Thoracic aorta (tissue), 2 donors: ENCODE results near the gene SUSD5. TPM values are rescaled to one million over a fixed set of nuclear protein-coding genes. Genes with fewer than 3 reads are reported as not detected.
A peak's percentile ranks its signal among the peaks of the same experiment; 100 is the strongest.

ENCODE experiments used
- ATAC-seq: fragments of 150-250 bp; one replicate; pipeline ENCODE4 v1.8.0; 2017; ENCODE audit warnings: low read depth; ENCODE audit not compliant: insufficient number of reproducible peaks, low FRiP score
- DNase-seq: peaks from one replicate; pipeline ENCODE4 v3.0.0-alpha.2; 2020; ENCODE audit warnings: low spot score
- H3K27ac ChIP-seq, 2 donors: fragments of 200-600 bp; sonication (generic); 1 replicate in 1 of 2; 2 replicates in 1 of 2; pipeline ENCODE4 v1.5.1; 2016; ENCODE audit warnings: mild to moderate bottlenecking in 2 of 2, moderate library complexity in 2 of 2
- H3K27me3 ChIP-seq: fragments of 200-600 bp; sonication (generic); replicated peaks from 2 replicates; pipeline ENCODE4 v1.6.0; 2016; ENCODE audit warnings: mild to moderate bottlenecking; ENCODE audit not compliant: insufficient read depth
- H3K36me3 ChIP-seq: fragments of 200-600 bp; sonication (generic); one replicate; pipeline ENCODE4 v1.5.1; 2016
- H3K4me1 ChIP-seq, 2 donors: fragments of 200-600 bp; sonication (generic); 1 replicate in 1 of 2; 2 replicates in 1 of 2; pipeline versions ENCODE4 v1.5.1 to v1.6.0; 2016; ENCODE audit warnings: low read depth in 2 of 2, mild to moderate bottlenecking in 1 of 2; ENCODE audit not compliant: control insufficient read depth in 1 of 2
- H3K4me3 ChIP-seq: fragments of 200-600 bp; sonication (generic); 2 replicates; pipeline ENCODE4 v1.5.1; 2016; ENCODE audit warnings: mild to moderate bottlenecking
- H3K9me3 ChIP-seq: fragments of 200-600 bp; sonication (generic); 2 replicates; pipeline ENCODE4 v1.5.1; 2016
- total RNA-seq, 2 donors: library from RNA; depleted of rRNA; stranded (reverse); fragments of >200 nt; gene quantifications; one replicate each; pipeline versions ENCODE4 v1.1.0 to v1.2.3, GENCODE V29; 2016
- TF ChIP-seq, protein P1 (sequence below): fragments of 200-600 bp; sonication (generic); IDR thresholded peaks from one replicate; pipeline ENCODE4 v1.5.1; 2019; ENCODE audit warnings: antibody characterized with exemption

The SUSD5 gene
- total RNA-seq, 2 donors from 2014 or later, result 259 to 273 TPM

GRCh38 chr3:33149342-33149741 lies 69.3 kb downstream of the SUSD5 start:
- Histone ChIP-seq H3K27me3 (no peaks in the 10 kb centered on the region), H3K36me3 (peaks cover 15% of the 10 kb centered on the region), H3K9me3 (no peaks in the 10 kb centered on the region), H3K4me3 (no peak overlapping the region), H3K27ac (peak overlapping the region; percentile 27 to 35), H3K4me1 (peaks cover 37 to 71% of the 10 kb centered on the region in 2 donors)
- DNase-seq (no peak), ATAC-seq (no peak)
- TF ChIP-seq, protein P1, sequence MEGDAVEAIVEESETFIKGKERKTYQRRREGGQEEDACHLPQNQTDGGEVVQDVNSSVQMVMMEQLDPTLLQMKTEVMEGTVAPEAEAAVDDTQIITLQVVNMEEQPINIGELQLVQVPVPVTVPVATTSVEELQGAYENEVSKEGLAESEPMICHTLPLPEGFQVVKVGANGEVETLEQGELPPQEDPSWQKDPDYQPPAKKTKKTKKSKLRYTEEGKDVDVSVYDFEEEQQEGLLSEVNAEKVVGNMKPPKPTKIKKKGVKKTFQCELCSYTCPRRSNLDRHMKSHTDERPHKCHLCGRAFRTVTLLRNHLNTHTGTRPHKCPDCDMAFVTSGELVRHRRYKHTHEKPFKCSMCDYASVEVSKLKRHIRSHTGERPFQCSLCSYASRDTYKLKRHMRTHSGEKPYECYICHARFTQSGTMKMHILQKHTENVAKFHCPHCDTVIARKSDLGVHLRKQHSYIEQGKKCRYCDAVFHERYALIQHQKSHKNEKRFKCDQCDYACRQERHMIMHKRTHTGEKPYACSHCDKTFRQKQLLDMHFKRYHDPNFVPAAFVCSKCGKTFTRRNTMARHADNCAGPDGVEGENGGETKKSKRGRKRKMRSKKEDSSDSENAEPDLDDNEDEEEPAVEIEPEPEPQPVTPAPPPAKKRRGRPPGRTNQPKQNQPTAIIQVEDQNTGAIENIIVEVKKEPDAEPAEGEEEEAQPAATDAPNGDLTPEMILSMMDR, result no peak

- Histone ChIP-seq H3K4me1 (peaks cover 32 to 59% of the 10 kb centered on the region in 2 donors), H3K4me3 (no peak overlapping the region), H3K9me3 (no peaks in the 10 kb centered on the region), H3K27me3 (no peaks in the 10 kb centered on the region), H3K36me3 (peaks cover 5% of the 10 kb centered on the region), H3K27ac (peak overlapping the region; percentile 77 to 91)
- no peak for DNase-seq
- TF ChIP-seq, protein P1, result peak; percentile 34
- no peak for ATAC-seq
Observed at GRCh38 chr3:33146791-33147445, 71.7 kb downstream of the SUSD5 start.

DNA sequence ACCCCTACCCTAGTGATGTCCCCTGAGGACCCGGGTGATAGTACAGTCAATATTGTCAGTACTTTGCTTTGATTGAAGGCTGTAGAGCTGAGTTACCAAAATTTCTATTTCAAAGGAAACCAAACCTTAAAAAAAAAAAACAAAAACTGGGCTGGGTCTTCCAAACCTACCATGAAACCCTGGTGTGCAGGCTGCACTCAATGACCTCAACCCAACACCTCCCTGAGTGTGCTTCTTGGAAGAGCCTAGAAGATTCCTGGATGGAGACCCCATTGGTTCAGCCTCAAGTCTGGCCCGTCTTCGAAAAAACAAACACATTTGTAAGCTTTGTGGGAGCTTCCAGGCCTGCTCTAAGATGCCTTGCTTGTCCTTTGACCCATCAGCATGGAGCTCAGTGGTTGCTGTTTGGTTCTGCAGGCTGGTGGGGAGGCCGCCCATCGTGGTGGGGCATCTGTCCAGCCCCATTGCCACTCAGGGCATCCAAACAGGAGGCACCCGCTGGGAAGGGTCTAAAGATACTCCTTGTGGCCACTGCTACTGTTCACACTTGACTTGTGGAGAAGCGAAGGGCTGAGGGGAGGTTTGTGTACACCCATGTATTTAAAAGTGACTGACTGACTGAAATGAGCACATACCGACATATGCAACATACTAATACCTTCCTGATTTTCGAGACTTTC lies 72.6 kb downstream of the SUSD5 start:
- no peaks in the 10 kb centered on the region for H3K27me3 ChIP-seq
- H3K4me1 ChIP-seq, result peaks cover 23 to 51% of the 10 kb centered on the region in 2 donors
- H3K36me3 ChIP-seq, result peaks cover 5% of the 10 kb centered on the region
- H3K9me3 ChIP-seq, result no peaks in the 10 kb centered on the region
- peak overlapping the region; percentile 24 to 91 for H3K27ac ChIP-seq
- no peak for DNase-seq
- TF ChIP-seq, protein P1, result no peak
- no peak overlapping the region for H3K4me3 ChIP-seq
- no peak for ATAC-seq

DNA sequence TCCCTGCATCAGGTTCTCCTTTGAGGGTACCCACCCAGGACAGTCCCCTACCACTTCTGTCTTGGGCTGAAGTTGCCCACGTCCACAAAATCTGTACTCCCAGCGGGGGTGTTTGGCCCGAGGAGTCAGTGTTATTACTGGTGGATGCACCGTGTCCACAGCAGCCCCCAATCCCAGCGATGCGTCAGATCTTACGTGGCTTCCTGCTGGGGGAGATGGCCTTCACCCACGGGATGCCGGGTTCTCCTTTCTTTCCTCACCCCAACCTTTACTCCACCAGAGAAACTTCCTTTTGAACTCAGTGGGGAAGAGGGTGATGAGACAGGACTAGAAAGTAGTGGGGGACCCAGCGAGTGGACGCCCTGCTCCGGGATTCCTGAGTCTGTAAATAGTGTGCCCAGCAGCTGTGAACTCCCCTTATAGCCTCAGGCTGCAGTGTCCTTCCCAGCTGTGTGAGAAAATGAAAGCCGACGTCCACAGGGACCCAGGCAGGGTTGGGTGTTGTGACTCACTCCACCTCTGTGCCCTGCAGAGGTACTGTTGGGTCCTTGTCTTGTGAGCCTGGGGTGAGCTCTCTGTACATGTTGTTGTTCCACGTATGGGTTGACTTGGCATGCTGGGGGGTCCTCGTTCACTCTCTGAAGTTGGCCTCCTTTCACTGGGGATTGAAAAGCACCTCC lies 73.2 kb downstream of the SUSD5 start:
- no peak for DNase-seq
- H3K27ac ChIP-seq, result no peak overlapping the region
- H3K9me3 ChIP-seq, result no peaks in the 10 kb centered on the region
- ATAC-seq, result no peak
- TF ChIP-seq, protein P1, result no peak
- peaks cover 5% of the 10 kb centered on the region for H3K36me3 ChIP-seq
- no peak overlapping the region for H3K4me3 ChIP-seq
- no peaks in the 10 kb centered on the region for H3K27me3 ChIP-seq
- peaks cover 17 to 51% of the 10 kb centered on the region in 2 donors for H3K4me1 ChIP-seq

DNA sequence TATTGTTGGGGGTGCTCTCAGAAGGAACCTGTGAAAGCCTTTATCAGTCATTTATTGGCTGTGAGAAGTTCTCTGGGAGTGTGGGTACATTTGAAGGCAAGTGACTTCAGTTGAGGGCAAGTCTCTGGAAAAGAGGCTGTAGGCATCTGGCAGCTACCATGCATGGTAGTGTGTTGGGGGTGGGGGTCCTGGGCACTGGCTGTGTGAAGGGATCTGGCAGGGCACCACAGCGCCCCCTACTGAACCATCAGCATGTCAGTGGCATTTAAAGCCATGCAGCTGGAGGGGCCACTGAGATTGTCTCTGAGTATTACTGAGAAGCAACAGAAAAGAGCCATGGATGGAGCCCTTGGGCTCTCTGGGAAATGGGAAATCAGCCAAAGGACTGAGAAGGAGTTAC lies 74.2 kb downstream of the SUSD5 start:
- Histone ChIP-seq H3K4me3 (no peak overlapping the region), H3K9me3 (no peaks in the 10 kb centered on the region), H3K36me3 (peaks cover 5% of the 10 kb centered on the region), H3K4me1 (peaks cover 17 to 54% of the 10 kb centered on the region in 2 donors), H3K27me3 (no peaks in the 10 kb centered on the region), H3K27ac (peak overlapping the region in 1 of 2 donors; percentile 17)
- DNase-seq, result no peak
- TF ChIP-seq, protein P1, result no peak
- ATAC-seq, result no peak
